Vagina (tissue), 2 donors: ENCODE data around the gene PASK.

Experiments
- POLR2A ChIP-seq, 2 donors: fragments of 450-650 bp; IDR thresholded peaks; one replicate each; pipeline ENCODE4 v1.6.1; 2017; ENCODE audit warnings: antibody characterized with exemption in 2 of 2, mild to moderate bottlenecking in 2 of 2, moderate library complexity in 2 of 2
- TF ChIP-seq, protein P1 (sequence below), 3 experiments: fragments of 450-650 bp in 2 of 3; fragments of 200-600 bp in 1 of 3; sonication (generic) in 1 of 3; IDR thresholded peaks; one replicate each; pipeline ENCODE4 v1.5.1; 2017 to 2019; ENCODE audit warnings: antibody characterized with exemption in 3 of 3, mild to moderate bottlenecking in 2 of 3, moderate library complexity in 2 of 3

GRCh38 chr2:241081643-241082340 lies 67.5 kb downstream of the PASK start:
- TF ChIP-seq, protein P1, sequence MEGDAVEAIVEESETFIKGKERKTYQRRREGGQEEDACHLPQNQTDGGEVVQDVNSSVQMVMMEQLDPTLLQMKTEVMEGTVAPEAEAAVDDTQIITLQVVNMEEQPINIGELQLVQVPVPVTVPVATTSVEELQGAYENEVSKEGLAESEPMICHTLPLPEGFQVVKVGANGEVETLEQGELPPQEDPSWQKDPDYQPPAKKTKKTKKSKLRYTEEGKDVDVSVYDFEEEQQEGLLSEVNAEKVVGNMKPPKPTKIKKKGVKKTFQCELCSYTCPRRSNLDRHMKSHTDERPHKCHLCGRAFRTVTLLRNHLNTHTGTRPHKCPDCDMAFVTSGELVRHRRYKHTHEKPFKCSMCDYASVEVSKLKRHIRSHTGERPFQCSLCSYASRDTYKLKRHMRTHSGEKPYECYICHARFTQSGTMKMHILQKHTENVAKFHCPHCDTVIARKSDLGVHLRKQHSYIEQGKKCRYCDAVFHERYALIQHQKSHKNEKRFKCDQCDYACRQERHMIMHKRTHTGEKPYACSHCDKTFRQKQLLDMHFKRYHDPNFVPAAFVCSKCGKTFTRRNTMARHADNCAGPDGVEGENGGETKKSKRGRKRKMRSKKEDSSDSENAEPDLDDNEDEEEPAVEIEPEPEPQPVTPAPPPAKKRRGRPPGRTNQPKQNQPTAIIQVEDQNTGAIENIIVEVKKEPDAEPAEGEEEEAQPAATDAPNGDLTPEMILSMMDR (IDR thresholded peaks at IDR 0.05) = no peak
- TF ChIP-seq POLR2A (IDR thresholded peaks at IDR 0.05) = no peak
